ENCODE results near the gene SMG7. TPM values are rescaled to one million over a fixed set of nuclear protein-coding genes. Genes with fewer than 3 reads are reported as not detected.

The SMG7 gene
- total and polyA plus RNA-seq, 10 of the 15 experiments (the other 5 are each of a cell fraction or from before 2014, with no cell fraction given), result 9.5 to 65.4 (median 42.7) TPM

DNA sequence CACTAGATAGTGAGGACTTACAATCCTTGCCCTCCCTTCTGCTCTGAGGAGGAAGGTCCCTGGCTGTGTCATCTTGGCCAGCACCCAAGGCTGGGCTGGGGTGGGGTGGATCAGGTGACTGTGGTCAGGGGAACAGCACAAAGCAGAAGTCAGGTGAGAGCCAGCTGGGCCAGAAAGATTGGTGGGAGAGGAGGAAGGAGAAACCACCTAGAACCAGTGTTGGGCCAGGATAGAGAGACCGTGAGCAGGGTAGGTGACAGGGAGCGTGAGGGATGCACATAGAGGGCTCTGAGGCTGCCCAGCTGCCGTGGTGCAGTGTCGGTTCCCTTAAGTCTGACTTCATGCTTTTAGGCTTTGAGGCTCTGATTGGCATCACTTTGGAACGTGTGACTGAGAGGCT is 95.3 kb downstream of the SMG7 start:
- peak; percentile 80 for ATAC-seq
- H3K4me2 ChIP-seq (ENCODE audit: control insufficient read depth, insufficient read depth), result no peak overlapping the region; the same call in 1 of the 2 replicates
- no peaks in the 10 kb centered on the region for H3K9me3 ChIP-seq (replicated peaks; ENCODE audit: control insufficient read depth, insufficient read depth, low read length)
- RAD21 ChIA-PET (ENCODE audit: unreplicated experiment), result interaction anchor here (1.0 to 2.9 kb wide), 5 partner anchors 12 to 249 kb away, joined by 3 to 10 read pairs (median 5); partner anchors contain the start of gene NCF2
- no peaks in the 10 kb centered on the region for H4K20me1 ChIP-seq (ENCODE audit: control insufficient read depth, insufficient read depth)
- H3K9ac ChIP-seq (ENCODE audit: control insufficient read depth, insufficient read depth, low read length), result no peak overlapping the region; the same call in 1 of the 2 replicates
- in situ Hi-C loops (cut with MboI), result no loop called here
- H3K36me3 ChIP-seq (ENCODE audit: control insufficient read depth in 2 of 2, insufficient read depth in 2 of 2, low read length in 1 of 2), result peaks cover 0 to 36% of the 10 kb centered on the region in 2 experiments; a peak in 2 of 4 replicates
- DNase-seq (ENCODE audit: low read depth, low spot score), result peak; percentile 17
- no peaks in the 10 kb centered on the region for H3K79me2 ChIP-seq (ENCODE audit: control insufficient read depth, insufficient read depth, low read length)
- CTCF ChIA-PET, result interaction anchor here (1.0 to 1.6 kb wide), 5 partner anchors 21 to 117 kb away, joined by 3 to 5 read pairs (median 3); no protein-coding TSS in a partner anchor
- FAIRE-seq, result no peak
- H3K4me1 ChIP-seq (ENCODE audit: control insufficient read depth, insufficient read depth, low read length), result peaks cover 9% of the 10 kb centered on the region
- no peak overlapping the region for H2AFZ ChIP-seq (ENCODE audit: control insufficient read depth, low read depth, low read length)
- SMC1A ChIA-PET (ENCODE audit: uncharacterized antibody, unreplicated experiment), result interaction anchor here (0.6 to 5.1 kb wide), 6 partner anchors 13 to 650 kb away, joined by 3 to 37 read pairs (median 4); partner anchors contain the start of gene NCF2
- H3K27me3 ChIP-seq (replicated peaks in 1 of 2; ENCODE audit: control insufficient read depth in 2 of 2, insufficient read depth in 2 of 2, low read length in 1 of 2), result no peaks in the 10 kb centered on the region
- no peak overlapping the region for H3K4me3 ChIP-seq
- POLR2A ChIA-PET, result interaction anchor here (0.8 to 1.8 kb wide), 2 partner anchors 12 to 15 kb away, joined by 3 to 7 read pairs; no protein-coding TSS in a partner anchor
- intact Hi-C loops (cut with micrococcal nuclease; ENCODE audit: unreplicated experiment), result no loop called here
- WGBS (ENCODE audit: insufficient coverage, insufficient replicate concordance, low lambda C conversion rate, missing lambda C conversion rate), result 77% methylated on average over 5 of the region's 5 CpGs
- no peak overlapping the region for H3K27ac ChIP-seq (ENCODE audit: control insufficient read depth, insufficient read depth)
- BruUV-seq (replicated peaks), result no TSS peak
- TF ChIP-seq, protein P1, sequence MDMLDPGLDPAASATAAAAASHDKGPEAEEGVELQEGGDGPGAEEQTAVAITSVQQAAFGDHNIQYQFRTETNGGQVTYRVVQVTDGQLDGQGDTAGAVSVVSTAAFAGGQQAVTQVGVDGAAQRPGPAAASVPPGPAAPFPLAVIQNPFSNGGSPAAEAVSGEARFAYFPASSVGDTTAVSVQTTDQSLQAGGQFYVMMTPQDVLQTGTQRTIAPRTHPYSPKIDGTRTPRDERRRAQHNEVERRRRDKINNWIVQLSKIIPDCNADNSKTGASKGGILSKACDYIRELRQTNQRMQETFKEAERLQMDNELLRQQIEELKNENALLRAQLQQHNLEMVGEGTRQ (IDR thresholded peaks at IDR 0.05; ENCODE audit: borderline replicate concordance, low read depth, low read length), result peak; percentile 10; the same call in 1 of the 2 replicates
- TF ChIP-seq IKZF1 (conservative IDR thresholded peaks at IDR 0.05) (peak; percentile 17; the same call in 1 of the 2 replicates), NFYA (IDR thresholded peaks at IDR 0.05; ENCODE audit: borderline replicate concordance, low read depth, low read length) (no peak), STAT3 (IDR thresholded peaks at IDR 0.05; ENCODE audit: low read depth, low read length) (no peak), ATF7 (IDR thresholded peaks at IDR 0.05; ENCODE audit: low read depth) (0 out of 2 replicates have a peak, but pooled peaks have one; percentile 42), MEF2B (IDR thresholded peaks at IDR 0.05; ENCODE audit: partially characterized antibody, poor library complexity, severe bottlenecking) (no peak), TBL1XR1 (IDR thresholded peaks at IDR 0.05; ENCODE audit: low read depth, low read length) (no peak), RAD51 (IDR thresholded peaks at IDR 0.05) (peak; percentile 91), EGR1 (IDR thresholded peaks at IDR 0.05; ENCODE audit: borderline replicate concordance in 1 of 2, low read depth in 2 of 2, low read length in 2 of 2) (no peak), SPI1 (IDR thresholded peaks at IDR 0.05; ENCODE audit: borderline replicate concordance, insufficient read depth, low read depth, low read length) (peak; percentile 52; the same call in 1 of the 2 replicates), NFXL1 (IDR thresholded peaks at IDR 0.05; ENCODE audit: borderline replicate concordance) (no peak), HCFC1 (IDR thresholded peaks at IDR 0.05; ENCODE audit: low read length) (no peak), DPF2 (IDR thresholded peaks at IDR 0.05) (0 out of 2 replicates have a peak, but pooled peaks have one; percentile 20), SUZ12 (IDR thresholded peaks at IDR 0.05; ENCODE audit: unreplicated experiment) (no peak)
- TF ChIP-seq, protein P2, sequence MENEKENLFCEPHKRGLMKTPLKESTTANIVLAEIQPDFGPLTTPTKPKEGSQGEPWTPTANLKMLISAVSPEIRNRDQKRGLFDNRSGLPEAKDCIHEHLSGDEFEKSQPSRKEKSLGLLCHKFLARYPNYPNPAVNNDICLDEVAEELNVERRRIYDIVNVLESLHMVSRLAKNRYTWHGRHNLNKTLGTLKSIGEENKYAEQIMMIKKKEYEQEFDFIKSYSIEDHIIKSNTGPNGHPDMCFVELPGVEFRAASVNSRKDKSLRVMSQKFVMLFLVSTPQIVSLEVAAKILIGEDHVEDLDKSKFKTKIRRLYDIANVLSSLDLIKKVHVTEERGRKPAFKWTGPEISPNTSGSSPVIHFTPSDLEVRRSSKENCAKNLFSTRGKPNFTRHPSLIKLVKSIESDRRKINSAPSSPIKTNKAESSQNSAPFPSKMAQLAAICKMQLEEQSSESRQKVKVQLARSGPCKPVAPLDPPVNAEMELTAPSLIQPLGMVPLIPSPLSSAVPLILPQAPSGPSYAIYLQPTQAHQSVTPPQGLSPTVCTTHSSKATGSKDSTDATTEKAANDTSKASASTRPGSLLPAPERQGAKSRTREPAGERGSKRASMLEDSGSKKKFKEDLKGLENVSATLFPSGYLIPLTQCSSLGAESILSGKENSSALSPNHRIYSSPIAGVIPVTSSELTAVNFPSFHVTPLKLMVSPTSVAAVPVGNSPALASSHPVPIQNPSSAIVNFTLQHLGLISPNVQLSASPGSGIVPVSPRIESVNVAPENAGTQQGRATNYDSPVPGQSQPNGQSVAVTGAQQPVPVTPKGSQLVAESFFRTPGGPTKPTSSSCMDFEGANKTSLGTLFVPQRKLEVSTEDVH (IDR thresholded peaks at IDR 0.05; ENCODE audit: low read depth, partially characterized antibody), result no peak
- TF ChIP-seq, protein P3, sequence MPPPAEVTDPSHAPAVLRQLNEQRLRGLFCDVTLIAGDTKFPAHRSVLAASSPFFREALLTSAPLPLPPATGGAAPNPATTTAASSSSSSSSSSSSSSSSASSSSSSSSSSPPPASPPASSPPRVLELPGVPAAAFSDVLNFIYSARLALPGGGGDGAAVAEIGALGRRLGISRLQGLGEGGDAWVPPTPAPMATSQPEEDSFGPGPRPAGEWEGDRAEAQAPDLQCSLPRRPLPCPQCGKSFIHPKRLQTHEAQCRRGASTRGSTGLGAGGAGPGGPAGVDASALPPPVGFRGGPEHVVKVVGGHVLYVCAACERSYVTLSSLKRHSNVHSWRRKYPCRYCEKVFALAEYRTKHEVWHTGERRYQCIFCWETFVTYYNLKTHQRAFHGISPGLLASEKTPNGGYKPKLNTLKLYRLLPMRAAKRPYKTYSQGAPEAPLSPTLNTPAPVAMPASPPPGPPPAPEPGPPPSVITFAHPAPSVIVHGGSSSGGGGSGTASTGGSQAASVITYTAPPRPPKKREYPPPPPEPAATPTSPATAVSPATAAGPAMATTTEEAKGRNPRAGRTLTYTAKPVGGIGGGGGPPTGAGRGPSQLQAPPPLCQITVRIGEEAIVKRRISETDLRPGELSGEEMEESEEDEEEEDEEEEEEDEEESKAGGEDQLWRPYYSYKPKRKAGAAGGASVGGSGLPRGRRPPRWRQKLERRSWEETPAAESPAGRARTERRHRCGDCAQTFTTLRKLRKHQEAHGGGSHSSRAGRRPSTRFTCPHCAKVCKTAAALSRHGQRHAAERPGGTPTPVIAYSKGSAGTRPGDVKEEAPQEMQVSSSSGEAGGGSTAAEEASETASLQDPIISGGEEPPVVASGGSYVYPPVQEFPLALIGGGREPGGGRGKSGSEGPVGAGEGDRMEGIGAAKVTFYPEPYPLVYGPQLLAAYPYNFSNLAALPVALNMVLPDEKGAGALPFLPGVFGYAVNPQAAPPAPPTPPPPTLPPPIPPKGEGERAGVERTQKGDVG (CRISPR knock-in tag; IDR thresholded peaks at IDR 0.05), result no peak

All from GM12878 (cell line).